ENCODE measurements around the gene GAPT.

GRCh38 chr5:58444805-58445204 lies 46.4 kb upstream of the GAPT start:
- no peak for TF ChIP-seq ZNF24 (tag by site-specific recombination; IDR thresholded peaks at IDR 0.05)
- TF ChIP-seq KLF9 (tag by site-specific recombination; IDR thresholded peaks at IDR 0.05; ENCODE audit: low read depth) = no peak
- no peak for TF ChIP-seq CTCF (tag by site-specific recombination; IDR thresholded peaks at IDR 0.05)
- no peak for TF ChIP-seq ZNF274 (IDR thresholded peaks at IDR 0.05; ENCODE audit: low read length)
- TF ChIP-seq ZNF274 (tag by site-specific recombination; IDR thresholded peaks at IDR 0.05; ENCODE audit: borderline replicate concordance) = no peak
- TF ChIP-seq MEIS1 (CRISPR knock-in tag; IDR thresholded peaks at IDR 0.05; ENCODE audit: borderline replicate concordance) = no peak
- TF ChIP-seq ZBTB20 (tag by site-specific recombination; IDR thresholded peaks at IDR 0.05) = no peak
- TF ChIP-seq TCF7L2 (IDR thresholded peaks at IDR 0.05; ENCODE audit: borderline replicate concordance, low read depth, low read length) = no peak

All from HEK293 (cell line).